GM12864 (cell line): ENCODE results near the gene SPATS2.

ENCODE experiments used
- DNase-seq: peaks from one replicate; pipeline ENCODE4 v3.0.0-alpha.2; 2011; ENCODE audit warnings: low read depth
- H3K4me3 ChIP-seq: 2 replicates; pipeline ENCODE4 v1.5.1; 2011; ENCODE audit warnings: mild to moderate bottlenecking, low read depth, low read length, control low read depth
- TF ChIP-seq, protein P1 (sequence below): IDR thresholded peaks from 2 replicates; pipeline ENCODE4 v1.5.1; 2011; ENCODE audit warnings: low read depth, mild to moderate bottlenecking, moderate library complexity, low read length, control low read depth, inconsistent platforms; ENCODE audit errors: missing control alignments

SPATS2 gene

DNA sequence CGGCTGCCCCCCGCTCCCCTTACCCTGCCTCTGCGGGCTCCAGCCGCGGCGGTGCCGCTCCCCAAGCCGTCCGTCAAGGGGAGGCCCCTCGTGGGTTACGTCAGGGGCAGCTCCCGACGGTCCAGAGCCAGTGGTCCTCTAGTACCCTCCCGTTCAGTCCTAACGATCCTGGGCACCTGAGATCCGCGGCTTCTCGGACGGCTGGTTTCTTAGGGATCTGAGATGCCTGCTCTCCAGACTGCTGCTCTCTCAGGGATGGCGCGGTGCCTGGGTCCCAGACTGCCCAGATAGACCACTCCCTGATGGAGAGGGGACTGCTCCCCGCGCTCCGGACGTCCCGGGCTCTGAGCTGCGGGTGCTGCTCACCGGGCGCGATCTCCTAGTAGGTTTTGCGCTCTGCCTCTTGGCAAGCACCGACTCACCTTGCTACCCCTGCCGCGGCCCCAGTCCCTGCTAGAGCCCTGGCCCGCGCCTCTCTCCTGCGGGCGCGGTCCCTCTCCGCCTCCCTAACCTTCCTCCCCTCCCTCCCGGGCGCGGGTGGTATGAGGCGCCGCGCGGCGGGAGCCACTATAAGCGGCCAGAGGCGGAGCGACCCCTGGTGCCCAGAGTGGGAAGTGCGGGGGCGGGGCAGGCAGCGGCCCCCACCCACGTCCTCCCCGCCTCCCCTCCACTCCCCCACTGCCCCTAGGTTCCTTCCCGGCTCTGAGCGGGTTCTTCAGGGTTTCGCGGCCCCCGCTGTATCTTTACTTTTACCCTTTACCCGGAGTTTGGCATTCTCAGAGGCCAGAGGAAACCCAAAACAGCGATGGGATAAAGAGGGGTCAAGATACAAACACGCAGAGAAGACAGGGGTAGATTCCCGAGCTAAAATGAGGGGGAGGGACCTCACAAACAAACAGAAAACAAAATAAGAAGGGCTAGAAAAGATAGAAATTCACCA lies 30.3 kb upstream of the SPATS2 start, which contains the start of gene C1QL4:
C1QL4 (minus strand) TSS at position 544 of the 940 bp plus-strand sequence. CDS start 711 bp downstream, outside the sequence.
- H3K4me3 ChIP-seq: no peak within 1 kb of the TSS
- DNase-seq: no peak
- TF ChIP-seq, protein P1, sequence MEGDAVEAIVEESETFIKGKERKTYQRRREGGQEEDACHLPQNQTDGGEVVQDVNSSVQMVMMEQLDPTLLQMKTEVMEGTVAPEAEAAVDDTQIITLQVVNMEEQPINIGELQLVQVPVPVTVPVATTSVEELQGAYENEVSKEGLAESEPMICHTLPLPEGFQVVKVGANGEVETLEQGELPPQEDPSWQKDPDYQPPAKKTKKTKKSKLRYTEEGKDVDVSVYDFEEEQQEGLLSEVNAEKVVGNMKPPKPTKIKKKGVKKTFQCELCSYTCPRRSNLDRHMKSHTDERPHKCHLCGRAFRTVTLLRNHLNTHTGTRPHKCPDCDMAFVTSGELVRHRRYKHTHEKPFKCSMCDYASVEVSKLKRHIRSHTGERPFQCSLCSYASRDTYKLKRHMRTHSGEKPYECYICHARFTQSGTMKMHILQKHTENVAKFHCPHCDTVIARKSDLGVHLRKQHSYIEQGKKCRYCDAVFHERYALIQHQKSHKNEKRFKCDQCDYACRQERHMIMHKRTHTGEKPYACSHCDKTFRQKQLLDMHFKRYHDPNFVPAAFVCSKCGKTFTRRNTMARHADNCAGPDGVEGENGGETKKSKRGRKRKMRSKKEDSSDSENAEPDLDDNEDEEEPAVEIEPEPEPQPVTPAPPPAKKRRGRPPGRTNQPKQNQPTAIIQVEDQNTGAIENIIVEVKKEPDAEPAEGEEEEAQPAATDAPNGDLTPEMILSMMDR: peak; percentile 85

DNA sequence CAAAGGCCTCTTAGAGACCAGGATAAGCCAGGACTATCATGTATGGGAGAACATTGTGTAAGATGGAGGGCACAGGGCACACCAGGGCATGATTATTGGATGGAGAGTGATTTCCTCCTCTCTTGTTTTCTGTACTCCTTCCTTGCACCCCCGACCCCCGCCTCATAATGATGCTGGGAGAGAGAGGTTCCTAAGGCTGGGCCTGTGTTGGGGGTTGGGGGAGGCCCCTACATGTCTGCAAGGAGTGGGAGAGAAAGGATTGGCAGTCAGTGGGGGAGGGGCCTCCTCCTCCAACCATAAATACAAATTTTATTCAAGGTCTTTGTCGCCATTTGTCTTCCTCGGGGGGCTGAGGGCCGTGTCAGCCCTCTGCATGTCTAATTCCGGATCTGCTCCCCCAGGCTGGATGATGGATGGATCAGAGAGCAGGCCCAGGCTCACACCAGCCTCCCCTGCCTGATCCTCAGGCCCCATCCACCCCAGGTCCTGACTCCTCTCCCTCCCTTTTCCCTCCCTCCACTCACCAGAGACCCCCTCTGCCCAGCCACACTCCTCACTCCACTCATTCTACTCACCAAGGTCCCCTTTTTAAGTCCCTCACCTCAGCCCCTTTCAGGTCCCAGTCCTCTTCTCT lies 28.3 kb upstream of the SPATS2 start:
- no peak for DNase-seq
- TF ChIP-seq, protein P1: no peak
- H3K4me3 ChIP-seq: no peak overlapping the region

DNA sequence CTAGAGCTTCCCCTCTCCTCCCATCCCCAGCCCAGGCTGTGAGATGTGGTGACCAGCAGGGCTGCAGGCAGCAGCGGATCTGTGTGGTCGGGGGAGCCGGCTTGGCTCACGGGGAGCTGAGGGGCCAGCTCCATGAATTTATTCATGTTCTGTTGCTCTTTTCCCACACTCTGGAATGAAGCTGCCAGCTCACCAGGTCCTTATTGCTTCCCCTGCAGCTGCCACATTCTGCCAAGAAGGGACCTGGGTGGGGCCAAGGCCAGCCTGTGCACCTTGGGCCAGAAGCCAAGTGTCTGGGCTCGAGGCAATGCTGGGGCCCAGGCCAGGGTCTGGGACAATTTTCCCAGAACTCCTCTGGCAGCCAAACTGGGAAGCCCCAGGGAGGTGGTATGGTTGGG lies 27.8 kb upstream of the SPATS2 start:
- no peak overlapping the region for H3K4me3 ChIP-seq
- DNase-seq: no peak
- TF ChIP-seq, protein P1: no peak

DNA sequence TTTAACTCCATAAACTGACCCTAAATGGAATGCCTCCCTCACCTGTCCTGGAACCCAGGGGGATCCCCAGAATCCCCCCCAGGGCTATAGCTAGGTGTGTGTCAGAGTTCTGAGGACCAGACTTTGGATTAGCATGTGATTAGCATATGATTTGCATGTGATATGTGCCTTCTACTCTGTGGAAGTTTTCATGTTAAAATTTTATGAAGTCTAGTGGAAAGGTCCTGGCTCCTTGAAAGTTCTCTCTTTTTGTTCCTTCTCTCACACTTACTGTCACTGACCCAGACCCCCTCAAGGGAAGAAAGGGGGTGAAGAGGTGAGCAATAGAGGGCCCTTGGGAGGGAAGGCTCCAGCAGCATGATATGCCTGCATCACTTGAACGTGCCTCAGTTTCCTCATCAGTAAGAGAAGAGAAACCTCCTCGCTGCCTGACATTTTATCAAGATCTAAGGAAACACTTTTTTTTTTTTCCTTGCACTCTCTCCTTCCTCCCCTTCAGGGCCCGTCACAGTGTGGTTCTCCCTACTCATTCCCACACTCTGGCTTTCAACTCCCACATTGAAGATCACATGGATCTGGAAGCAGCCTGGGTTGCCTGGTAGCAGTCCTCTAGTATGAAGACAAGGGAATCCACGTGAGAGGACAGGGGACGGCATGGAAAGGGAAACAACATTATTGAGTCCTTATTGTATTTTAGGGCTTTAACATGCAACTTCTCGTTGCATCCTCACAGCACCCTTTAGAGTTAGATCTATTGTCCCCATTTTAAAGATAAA lies 27.0 kb upstream of the SPATS2 start:
- DNase-seq: no peak
- H3K4me3 ChIP-seq: no peak overlapping the region
- TF ChIP-seq, protein P1: no peak

DNA sequence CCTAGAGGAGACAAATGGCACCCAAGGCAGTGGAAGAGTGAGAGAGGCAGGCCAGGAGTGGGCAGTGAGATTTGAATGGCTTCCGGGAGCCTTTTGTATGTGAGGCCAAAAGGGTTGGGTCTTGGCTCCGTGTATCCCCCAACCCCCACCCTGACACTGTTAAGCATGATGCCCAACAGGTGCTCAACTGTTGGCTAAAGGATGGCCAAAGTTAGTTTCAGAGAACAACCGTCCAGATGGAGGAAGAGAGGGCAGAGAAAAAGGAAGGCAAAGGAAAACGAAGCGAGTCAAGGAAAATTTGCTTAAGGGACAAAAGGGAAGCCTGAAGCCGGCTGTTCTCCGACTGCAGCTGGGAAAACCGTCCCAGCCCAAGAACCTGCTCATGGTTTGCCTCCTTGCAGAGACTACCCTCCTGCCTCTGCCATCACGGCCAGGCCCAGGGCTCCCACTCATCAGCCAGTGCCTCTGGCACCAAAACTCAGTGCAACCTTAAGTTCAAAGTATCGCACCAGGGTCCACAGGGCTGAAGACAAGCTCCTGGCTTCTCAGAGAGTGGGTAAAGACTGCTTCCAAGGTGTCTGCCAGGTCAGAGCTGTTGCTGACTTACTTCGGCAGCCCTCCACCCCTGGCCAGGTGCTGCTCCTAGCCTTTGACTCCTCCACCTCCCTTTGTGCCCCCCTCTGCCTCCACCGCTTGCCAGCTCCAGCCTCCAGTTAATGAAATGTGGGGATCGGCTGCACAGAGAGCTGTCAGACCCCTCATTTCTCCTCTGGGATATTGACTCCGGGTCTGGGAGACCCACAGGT lies 26.1 kb upstream of the SPATS2 start:
- H3K4me3 ChIP-seq: no peak overlapping the region
- TF ChIP-seq, protein P1: no peak
- no peak for DNase-seq

DNA sequence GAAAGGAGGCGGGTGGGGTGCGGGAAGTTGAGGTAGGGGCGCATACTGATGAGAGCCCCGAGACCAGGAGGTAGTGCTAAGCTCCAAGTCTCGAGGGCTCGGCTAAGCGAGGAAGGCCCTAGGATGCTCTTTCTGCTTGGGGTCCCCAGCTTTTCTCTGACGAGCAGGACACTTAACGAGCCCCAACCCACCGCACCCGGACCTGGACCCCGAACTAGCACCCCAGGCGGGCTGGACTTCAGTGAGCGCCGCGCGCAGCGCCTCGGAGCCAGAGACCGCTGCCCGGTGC lies 25.5 kb upstream of the SPATS2 start:
- TF ChIP-seq, protein P1: no peak
- H3K4me3 ChIP-seq: no peak overlapping the region
- no peak for DNase-seq
